Nephron (organoid): Measurements from ENCODE around the gene ALKBH8.

Source experiments
- H3K27ac Mint-ChIP-seq, 3 experiments: 2 replicates each; pipeline ENCODE4 v1.8.0; 2020; ENCODE audit warnings: mixed read lengths in 3 of 3, mild to moderate bottlenecking in 2 of 3, moderate library complexity in 1 of 3
- H3K27me3 Mint-ChIP-seq: 2 replicates; pipeline ENCODE4 v1.8.0; 2021; ENCODE audit warnings: low read depth, mild to moderate bottlenecking, moderate library complexity, mixed read lengths
- H3K36me3 Mint-ChIP-seq: 2 replicates; pipeline ENCODE4 v1.8.0; 2020; ENCODE audit warnings: low read depth, mixed read lengths
- H3K4me1 Mint-ChIP-seq: 2 replicates; pipeline ENCODE4 v1.8.0; 2020; ENCODE audit warnings: mixed read lengths
- H3K4me3 Mint-ChIP-seq, 3 experiments: 2 replicates each; pipeline ENCODE4 v1.8.0; 2020; ENCODE audit warnings: mild to moderate bottlenecking in 3 of 3, mixed read lengths in 3 of 3, moderate library complexity in 2 of 3
- H3K9me3 Mint-ChIP-seq: 2 replicates; pipeline ENCODE4 v1.8.0; 2020; ENCODE audit warnings: mixed read lengths
- CTCF ChIP-seq, 3 experiments: fragments of 200-600 bp; sonication (generic); IDR thresholded peaks; one replicate each; pipeline ENCODE4 v1.5.0; 2021; ENCODE audit warnings: antibody characterized with exemption in 3 of 3; ENCODE audit not compliant: unreplicated experiment in 3 of 3

ALKBH8 gene

GRCh38 chr11:107561688-107562087 is 3.8 kb downstream of the ALKBH8 start:
- H3K4me1 Mint-ChIP-seq = peaks cover 33% of the 10 kb centered on the region
- no peaks in the 10 kb centered on the region for H3K27me3 Mint-ChIP-seq

DNA sequence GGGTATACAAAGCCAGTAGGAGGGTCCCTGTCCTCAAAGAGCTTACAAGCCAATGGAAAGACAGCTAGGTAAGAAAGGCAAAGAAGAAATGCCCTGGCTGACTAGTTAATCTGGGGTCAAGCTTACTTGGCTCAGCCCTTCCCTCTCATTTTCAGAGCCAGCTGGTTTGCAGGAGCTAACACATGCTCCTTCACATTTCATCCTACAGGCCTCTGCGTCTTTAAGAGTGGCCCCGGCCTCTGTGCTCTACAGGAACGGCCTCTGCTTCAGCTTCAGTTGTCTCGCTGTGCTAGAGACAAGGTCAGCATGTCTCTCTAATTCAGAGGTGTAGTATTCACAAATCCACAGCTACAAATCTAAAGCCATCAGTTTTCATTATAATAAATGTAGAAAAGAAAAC is 15.2 kb downstream of the ALKBH8 start:
- TF ChIP-seq CTCF (IDR thresholded peaks at IDR 0.05; ENCODE audit: unreplicated experiment in 3 of 3) = no peak
- Mint-ChIP-seq H3K27ac (no peak overlapping the region), H3K9me3 (no peaks in the 10 kb centered on the region), H3K36me3 (peaks cover 27% of the 10 kb centered on the region), H3K27me3 (no peaks in the 10 kb centered on the region), H3K4me1 (peaks cover 15% of the 10 kb centered on the region), H3K4me3 (no peak overlapping the region)

More at GRCh38 chr11:107561688-107562087, 3.8 kb downstream of the ALKBH8 start:
- H3K4me3 Mint-ChIP-seq = no peak overlapping the region
- H3K36me3 Mint-ChIP-seq = peaks cover 13% of the 10 kb centered on the region
- no peaks in the 10 kb centered on the region for H3K9me3 Mint-ChIP-seq
- no peak overlapping the region for H3K27ac Mint-ChIP-seq
- TF ChIP-seq CTCF (IDR thresholded peaks at IDR 0.05; ENCODE audit: unreplicated experiment in 3 of 3) = no peak

DNA sequence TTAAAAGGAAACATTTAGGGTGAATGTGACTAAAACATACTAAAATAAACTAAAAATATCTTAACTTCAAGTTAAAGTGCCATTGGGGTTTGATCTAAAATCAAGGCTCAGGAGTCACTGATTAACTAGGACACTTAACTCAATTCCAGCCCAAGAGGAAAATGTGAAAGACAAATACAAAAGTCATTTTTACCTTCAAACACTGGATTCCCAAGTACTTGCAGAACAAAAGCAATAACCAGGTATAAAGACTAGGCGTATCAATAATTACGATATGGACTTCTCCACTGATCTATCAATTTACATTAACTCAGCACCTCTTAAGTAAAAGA is 15.6 kb downstream of the ALKBH8 start:
- H3K27ac Mint-ChIP-seq = no peak overlapping the region

DNA sequence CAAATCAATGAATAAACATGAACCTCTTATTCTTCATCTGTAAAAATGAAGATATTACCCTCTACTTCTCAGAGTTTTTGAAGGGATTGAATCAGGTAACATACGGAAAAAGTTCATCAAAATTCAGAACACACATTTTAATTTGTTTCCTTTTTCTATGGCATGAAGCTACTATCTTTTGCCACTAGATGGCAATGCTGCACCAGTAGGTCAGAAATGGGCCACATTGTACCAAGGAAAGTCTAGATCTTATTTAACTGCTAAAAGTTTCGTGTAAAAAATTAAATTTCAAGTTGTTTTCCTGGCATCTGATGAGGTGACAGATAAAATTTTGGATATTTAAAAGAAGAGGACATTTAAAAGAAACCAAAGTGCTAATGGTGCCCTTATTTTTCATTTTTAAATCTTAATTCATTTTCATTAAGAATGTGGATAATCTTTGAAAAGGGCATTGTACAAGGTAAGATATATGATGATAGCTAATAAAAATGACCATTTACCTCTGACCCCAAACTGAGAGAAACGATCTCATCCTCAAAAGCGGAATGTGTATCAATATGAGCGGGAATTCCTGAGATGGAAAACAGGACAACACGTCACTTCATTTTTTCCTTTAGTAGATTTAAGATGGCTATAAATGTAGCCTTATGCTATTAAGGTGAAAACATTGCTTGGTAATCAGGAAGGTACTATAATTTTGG is 16.1 kb downstream of the ALKBH8 start:
- H3K4me3 Mint-ChIP-seq = no peak overlapping the region
- peak overlapping the region in 1 of 3 experiments; percentile 34 for H3K27ac Mint-ChIP-seq
- peaks cover 29% of the 10 kb centered on the region for H3K36me3 Mint-ChIP-seq
- peak; percentile 78 to 87 (median 80) for TF ChIP-seq CTCF (IDR thresholded peaks at IDR 0.05; ENCODE audit: unreplicated experiment in 3 of 3)
- H3K27me3 Mint-ChIP-seq = no peaks in the 10 kb centered on the region
- peaks cover 15% of the 10 kb centered on the region for H3K4me1 Mint-ChIP-seq
- H3K9me3 Mint-ChIP-seq = no peaks in the 10 kb centered on the region

More for the DNA sequence above, 15.6 kb downstream of the ALKBH8 start:
- TF ChIP-seq CTCF (IDR thresholded peaks at IDR 0.05; ENCODE audit: unreplicated experiment in 3 of 3) = no peak
- Mint-ChIP-seq H3K4me3 (no peak overlapping the region), H3K4me1 (peaks cover 15% of the 10 kb centered on the region), H3K27me3 (no peaks in the 10 kb centered on the region), H3K9me3 (no peaks in the 10 kb centered on the region), H3K36me3 (peaks cover 25% of the 10 kb centered on the region)

GRCh38 chr11:107547961-107548360 is 17.6 kb downstream of the ALKBH8 start:
- peaks cover 15% of the 10 kb centered on the region for H3K4me1 Mint-ChIP-seq
- TF ChIP-seq CTCF (IDR thresholded peaks at IDR 0.05; ENCODE audit: unreplicated experiment in 3 of 3) = no peak
- no peaks in the 10 kb centered on the region for H3K27me3 Mint-ChIP-seq
- H3K27ac Mint-ChIP-seq = no peak overlapping the region
- peaks cover 25% of the 10 kb centered on the region for H3K36me3 Mint-ChIP-seq
- H3K4me3 Mint-ChIP-seq = no peak overlapping the region
- no peaks in the 10 kb centered on the region for H3K9me3 Mint-ChIP-seq

GRCh38 chr11:107545101-107545514 is 20.4 kb downstream of the ALKBH8 start:
- TF ChIP-seq CTCF (IDR thresholded peaks at IDR 0.05; ENCODE audit: unreplicated experiment in 3 of 3) = no peak
- no peaks in the 10 kb centered on the region for H3K9me3 Mint-ChIP-seq
- no peak overlapping the region for H3K4me3 Mint-ChIP-seq
- H3K36me3 Mint-ChIP-seq = peaks cover 9% of the 10 kb centered on the region
- H3K4me1 Mint-ChIP-seq = peaks cover 15% of the 10 kb centered on the region
- no peaks in the 10 kb centered on the region for H3K27me3 Mint-ChIP-seq
- peak overlapping the region in 1 of 3 experiments; percentile 7 for H3K27ac Mint-ChIP-seq
